GM18909 (cell line): ENCODE measurements around the gene OBSCN.
"Not testable (repeated sequence)": the region's sequence is repeated elsewhere in the genome, so short reads cannot be mapped to it uniquely, and the experiment has no call there.

Experiments
- ATAC-seq: cut with Tn5 transposase; IDR thresholded peaks from one replicate; pipeline ENCODE4 v1.9.1; 2021; ENCODE audit warnings: mild to moderate bottlenecking; ENCODE audit not compliant: unreplicated experiment, poor library complexity

OBSCN gene

GRCh38 chr1:228168563-228169270 is 39.1 kb upstream of the OBSCN start:
- no peak for ATAC-seq

GRCh38 chr1:228169345-228169744 is 38.5 kb upstream of the OBSCN start:
- ATAC-seq = no peak

GRCh38 chr1:228170666-228171065 is 37.2 kb upstream of the OBSCN start:
- ATAC-seq = no peak

GRCh38 chr1:228171221-228171891 is 36.5 kb upstream of the OBSCN start:
- no peak for ATAC-seq

GRCh38 chr1:228172591-228173527 is 35.0 kb upstream of the OBSCN start:
- ATAC-seq = no peak

GRCh38 chr1:228173528-228174481 is 34.0 kb upstream of the OBSCN start:
- not testable (repeated sequence) for ATAC-seq

GRCh38 chr1:228174482-228175315 is 33.1 kb upstream of the OBSCN start:
- ATAC-seq = no peak

- no peak for ATAC-seq
These were observed 32.4 kb upstream of the OBSCN start for GRCh38 chr1:228175316-228176023.

GRCh38 chr1:228176024-228176395 is 31.8 kb upstream of the OBSCN start:
- no peak for ATAC-seq

- ATAC-seq = no peak
These were observed 31.2 kb upstream of the OBSCN start for GRCh38 chr1:228176461-228177182.

- no peak for ATAC-seq
These were observed 30.7 kb upstream of the OBSCN start for GRCh38 chr1:228177183-228177475.

- no peak for ATAC-seq
These were observed 29.8 kb upstream of the OBSCN start for GRCh38 chr1:228177721-228178710.

- ATAC-seq = no peak
These were observed 28.8 kb upstream of the OBSCN start for GRCh38 chr1:228178737-228179684.

GRCh38 chr1:228180271-228180958 is 27.4 kb upstream of the OBSCN start:
- no peak for ATAC-seq

GRCh38 chr1:228180959-228181644 is 26.7 kb upstream of the OBSCN start:
- ATAC-seq = no peak
